Mucosa of descending colon (tissue), 3 donors: Measurements from ENCODE around the gene MAGEF1. TPM values are rescaled to one million over a fixed set of nuclear protein-coding genes. Genes with fewer than 3 reads are reported as not detected.

Source experiments
- ATAC-seq: fragments of 200-7000 bp; cut with Tn5 transposase; one replicate; pipeline ENCODE4 v1.9.1; 2020; ENCODE audit warnings: mild to moderate bottlenecking, moderate library complexity
- DNase-seq, 3 donors: peaks; one replicate each; pipeline ENCODE4 v3.0.0-alpha.2; 2020
- H3K36me3 ChIP-seq: fragments of 200-600 bp; one replicate; pipeline ENCODE4 v1.8.0; 2021; ENCODE audit warnings: low read depth, mild to moderate bottlenecking
- H3K4me1 ChIP-seq: fragments of 200-600 bp; one replicate; pipeline ENCODE4 v1.8.0; 2021; ENCODE audit warnings: low read depth, mild to moderate bottlenecking
- H3K4me3 ChIP-seq: fragments of 200-600 bp; one replicate; pipeline ENCODE4 v1.8.0; 2021; ENCODE audit warnings: mild to moderate bottlenecking
- H3K9me3 ChIP-seq: fragments of 200-600 bp; one replicate; pipeline ENCODE4 v1.8.0; 2021; ENCODE audit warnings: mild to moderate bottlenecking
- CTCF ChIP-seq: fragments of 200-600 bp; IDR thresholded peaks from one replicate; pipeline ENCODE4 v1.8.0; 2022; ENCODE audit warnings: antibody characterized with exemption, mild to moderate bottlenecking
- intact Hi-C, 2 donors: fragments of 100-400 bp; cut with DNase I in 1 of 2; cut with micrococcal nuclease in 1 of 2; formaldehyde crosslinking; loops; one replicate each; pipeline versions ENCODE4 v1.11.0 to v1.11.1; 2022; cut with DNase I, micrococcal nuclease
- total RNA-seq, 3 donors: library from RNA; stranded (reverse); fragmentation: NEBNext Ultra II Directional in 2 of 3; extraction: Animal tissue kit (Norgen Biotek cat#: 25700) in 2 of 3; gene quantifications; one replicate each; pipeline versions ENCODE4 v1.2.1 to v1.2.4, GENCODE V29; 2021 to 2023
- donor health status: DM: no; HTN: no; CAD: no; lungs with moderate emphysema.
- donor health status: DM: no; HTN: no; CAD: no.
- donor health status: DM: no; HTN: yes; CAD: no.

The MAGEF1 gene
- total RNA-seq, 3 donors from 2014 or later, result 17.3 to 30.2 (median 24.4) TPM

- TF ChIP-seq CTCF, result no peak
- no peaks in the 10 kb centered on the region for H3K9me3 ChIP-seq
- DNase-seq (no peak), ATAC-seq (no peak)
- peaks cover 13% of the 10 kb centered on the region for H3K4me1 ChIP-seq
- intact Hi-C loops, result loop anchor here in 1 of 2 donors (5.0 kb wide), 1 partner anchor 146 kb away; no protein-coding TSS in a partner anchor
- no peak overlapping the region for H3K4me3 ChIP-seq
- H3K36me3 ChIP-seq, result no peaks in the 10 kb centered on the region
These were observed 1.7 kb upstream of the MAGEF1 start for GRCh38 chr3:184713521-184713920.

DNA sequence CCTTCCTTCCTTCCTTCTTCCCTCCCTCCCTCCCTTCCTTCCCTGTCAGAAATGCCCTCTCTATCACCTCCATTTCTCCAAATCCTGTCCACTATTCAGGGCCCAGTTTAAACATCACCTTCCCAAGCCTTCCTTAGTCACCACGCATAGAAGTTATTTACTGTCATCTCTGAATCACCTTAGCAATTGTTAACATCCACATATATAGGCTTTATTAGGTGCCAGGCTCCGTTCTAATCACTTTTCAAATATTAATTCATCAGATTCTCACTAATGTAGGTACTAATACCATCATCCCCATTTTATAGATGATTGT is 1.1 kb upstream of the MAGEF1 start:
- no peaks in the 10 kb centered on the region for H3K36me3 ChIP-seq
- no peak for DNase-seq
- H3K4me1 ChIP-seq, result peaks cover 13% of the 10 kb centered on the region
- intact Hi-C loops, result loop anchor here in 1 of 2 donors (5.0 kb wide), 1 partner anchor 146 kb away; no protein-coding TSS in a partner anchor
- no peak overlapping the region for H3K4me3 ChIP-seq
- no peak for TF ChIP-seq CTCF
- H3K9me3 ChIP-seq, result no peaks in the 10 kb centered on the region
- ATAC-seq, result no peak

DNA sequence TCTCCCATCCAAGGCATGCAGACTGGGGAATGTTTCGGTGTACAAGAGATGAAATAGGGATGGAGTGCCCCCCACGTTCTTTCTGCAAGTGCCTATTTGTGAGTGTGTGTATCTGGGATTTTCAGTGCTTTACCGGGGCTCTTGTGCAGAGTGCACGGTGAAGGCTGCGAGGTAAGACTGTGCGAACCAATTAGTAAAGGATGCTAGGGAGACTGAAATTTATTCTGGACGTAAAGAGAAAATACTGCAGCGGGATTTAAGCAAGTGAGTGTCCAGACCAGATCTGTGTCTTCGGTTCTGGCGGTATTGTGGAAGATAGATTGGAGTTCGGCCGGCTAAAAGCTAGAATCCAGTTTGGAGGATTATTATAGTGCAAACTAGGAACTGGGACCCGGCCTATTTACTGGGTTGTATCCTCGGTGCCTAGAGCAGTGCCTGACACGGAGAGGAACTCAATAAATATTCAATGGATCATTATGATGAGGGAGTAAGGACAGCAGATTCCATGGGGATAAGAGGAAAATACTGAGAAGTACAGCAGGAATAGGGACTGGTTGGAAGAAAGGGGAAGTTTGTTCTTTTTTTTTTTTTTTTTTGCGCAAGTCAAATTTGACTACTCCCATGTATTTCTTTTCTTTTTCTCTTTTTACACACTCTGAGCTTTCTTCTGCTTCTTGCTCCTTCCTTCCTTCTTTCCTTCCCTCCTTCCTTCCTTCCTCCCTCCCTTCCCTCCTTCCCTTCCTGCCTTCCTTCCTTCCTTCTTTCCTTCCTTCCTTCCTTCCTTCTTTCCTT is 580 bp upstream of the MAGEF1 start:
- peaks cover 13% of the 10 kb centered on the region for H3K4me1 ChIP-seq
- peak overlapping the region; percentile 84 for H3K4me3 ChIP-seq
- DNase-seq, result no peak
- no peaks in the 10 kb centered on the region for H3K36me3 ChIP-seq
- no peaks in the 10 kb centered on the region for H3K9me3 ChIP-seq
- no peak for TF ChIP-seq CTCF
- ATAC-seq, result no peak
- intact Hi-C loops, result loop anchor here in 1 of 2 donors (5.0 kb wide), 1 partner anchor 145 kb away; no protein-coding TSS in a partner anchor

GRCh38 chr3:184710870-184711492 is 883 bp downstream of the MAGEF1 start:
- Histone ChIP-seq H3K9me3 (no peaks in the 10 kb centered on the region), H3K4me1 (peaks cover 13% of the 10 kb centered on the region), H3K4me3 (peak overlapping the region; percentile 84), H3K36me3 (no peaks in the 10 kb centered on the region)
- DNase-seq (peak in 2 of 3 donors; percentile 36 to 57), ATAC-seq (peak; percentile 35)
- TF ChIP-seq CTCF, result no peak
- intact Hi-C loops, result loop anchor here in 1 of 2 donors (5.0 kb wide), 1 partner anchor 144 kb away; no protein-coding TSS in a partner anchor

DNA sequence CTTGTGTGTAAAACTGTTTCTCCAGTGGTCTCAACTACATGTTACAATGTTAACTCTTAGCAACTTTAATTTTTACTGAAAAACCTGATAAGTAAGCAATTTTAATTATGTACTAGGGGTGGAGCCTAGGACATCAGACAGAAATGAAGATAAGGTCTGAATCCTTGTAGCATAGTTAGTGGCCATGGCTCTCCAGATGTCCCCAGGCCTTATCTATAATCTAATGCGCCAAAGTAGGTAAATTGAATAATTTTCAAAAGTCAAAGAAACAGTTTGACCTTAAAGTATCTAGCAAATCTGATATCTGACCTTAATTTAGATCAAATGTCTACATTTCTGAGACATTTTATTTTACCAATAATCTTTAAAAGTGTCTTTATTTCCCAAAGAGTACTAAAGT is 8.2 kb downstream of the MAGEF1 start:
- intact Hi-C loops, result no loop called here
- H3K36me3 ChIP-seq, result no peaks in the 10 kb centered on the region
- H3K9me3 ChIP-seq, result no peaks in the 10 kb centered on the region
- H3K4me3 ChIP-seq, result no peak overlapping the region
- no peaks in the 10 kb centered on the region for H3K4me1 ChIP-seq
- DNase-seq (no peak), ATAC-seq (no peak)
- no peak for TF ChIP-seq CTCF
